ENCODE data around the gene YLPM1.
A peak's percentile ranks its signal among the peaks of the same experiment; 100 is the strongest.
"Not testable (repeated sequence)": the region's sequence is repeated elsewhere in the genome, so short reads cannot be mapped to it uniquely, and the experiment has no call there.

YLPM1 gene
- total RNA-seq: 89.1 to 95.8 reads per million in 2 donors

GRCh38 chr14:74762917-74763802 is at the start of gene YLPM1:
Gene YLPM1 (plus strand): TSS chr14:74763316. CDS start chr14:74763490, 174 bp downstream.
- DNase-seq: peak; percentile 81

GRCh38 chr14:74713395-74713735 is 49.8 kb upstream of the YLPM1 start:
- DNase-seq: no peak

- DNase-seq: no peak
Measured at GRCh38 chr14:74720526-74720925, 42.6 kb upstream of the YLPM1 start.

- DNase-seq: no peak
Measured at GRCh38 chr14:74723134-74723533, 40.0 kb upstream of the YLPM1 start.

- DNase-seq: no peak
Measured at GRCh38 chr14:74732387-74732786, 30.7 kb upstream of the YLPM1 start.

GRCh38 chr14:74733221-74733620 is 29.9 kb upstream of the YLPM1 start:
- no peak for DNase-seq

GRCh38 chr14:74735125-74735524 is 28.0 kb upstream of the YLPM1 start:
- no peak for DNase-seq

- no peak for DNase-seq
Measured at GRCh38 chr14:74737753-74738325, 25.3 kb upstream of the YLPM1 start.

- no peak for DNase-seq
Measured at GRCh38 chr14:74739293-74740030, 23.7 kb upstream of the YLPM1 start.

- DNase-seq: no peak
Measured at GRCh38 chr14:74747237-74747636, 15.9 kb upstream of the YLPM1 start.

GRCh38 chr14:74754157-74754556 is 9.0 kb upstream of the YLPM1 start:
- DNase-seq: no peak

- no peak for DNase-seq
Measured at GRCh38 chr14:74754899-74755298, 8.2 kb upstream of the YLPM1 start.

GRCh38 chr14:74756326-74756725 is 6.8 kb upstream of the YLPM1 start:
- no peak for DNase-seq

GRCh38 chr14:74758505-74758904 is 4.6 kb upstream of the YLPM1 start:
- not testable (repeated sequence) for DNase-seq

GRCh38 chr14:74763803-74764531 is 851 bp downstream of the YLPM1 start:
- no peak for DNase-seq

- DNase-seq: no peak
Measured at GRCh38 chr14:74765721-74766120, 2.6 kb downstream of the YLPM1 start.

GRCh38 chr14:74771399-74771798 is 8.3 kb downstream of the YLPM1 start:
- no peak for DNase-seq

- no peak for DNase-seq
Measured at GRCh38 chr14:74784634-74785033, 21.5 kb downstream of the YLPM1 start.

GRCh38 chr14:74785056-74785613 is 22.0 kb downstream of the YLPM1 start:
- no peak for DNase-seq

- DNase-seq: no peak
Measured at GRCh38 chr14:74786796-74787315, 23.7 kb downstream of the YLPM1 start.

GRCh38 chr14:74792249-74793039 is 29.3 kb downstream of the YLPM1 start:
- no peak for DNase-seq
